Stimulated activated CD4-positive, alpha-beta T cell treated with anti-CD3 and anti-CD28 coated beads, TNF-alpha, amount 100 ng/mL, for 4 hours (primary cell): ENCODE measurements around the gene MAD2L2.

Source experiments
- DNase-seq, 3 experiments: peaks; one replicate each; pipeline ENCODE4 v3.0.0-alpha.2; 2020; ENCODE audit warnings: low read depth in 3 of 3

Gene MAD2L2

GRCh38 chr1:11653101-11653860, 27.7 kb downstream of the MAD2L2 start:
- DNase-seq = no peak

DNA sequence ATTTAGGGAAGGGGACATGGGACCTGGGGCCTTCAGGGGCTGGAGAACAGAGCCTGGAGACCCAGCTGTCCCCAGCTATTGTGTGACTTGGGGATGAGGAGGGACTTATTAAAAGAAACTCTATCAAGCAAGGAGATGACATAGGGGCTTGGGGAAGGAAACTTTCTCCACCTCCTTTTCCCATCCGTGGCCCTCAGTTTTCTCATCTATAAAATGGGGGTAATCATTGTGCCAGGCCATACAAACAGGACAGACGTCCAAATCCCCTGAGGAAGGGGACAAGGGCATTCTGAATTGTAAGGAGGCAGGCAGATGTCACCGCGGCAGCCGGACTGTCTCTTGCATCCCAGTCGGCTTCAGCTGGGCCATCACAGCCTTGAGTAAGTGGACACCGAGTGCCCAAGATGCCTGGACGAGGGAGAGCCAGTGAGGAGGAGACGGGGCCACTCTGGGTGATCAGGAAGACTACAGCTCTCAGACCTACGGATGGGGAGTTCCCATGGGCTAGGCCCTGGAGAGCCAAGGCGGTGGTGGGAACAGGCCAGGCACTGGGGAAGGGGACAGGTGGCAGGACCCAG, 28.7 kb downstream of the MAD2L2 start:
- DNase-seq = no peak

DNA sequence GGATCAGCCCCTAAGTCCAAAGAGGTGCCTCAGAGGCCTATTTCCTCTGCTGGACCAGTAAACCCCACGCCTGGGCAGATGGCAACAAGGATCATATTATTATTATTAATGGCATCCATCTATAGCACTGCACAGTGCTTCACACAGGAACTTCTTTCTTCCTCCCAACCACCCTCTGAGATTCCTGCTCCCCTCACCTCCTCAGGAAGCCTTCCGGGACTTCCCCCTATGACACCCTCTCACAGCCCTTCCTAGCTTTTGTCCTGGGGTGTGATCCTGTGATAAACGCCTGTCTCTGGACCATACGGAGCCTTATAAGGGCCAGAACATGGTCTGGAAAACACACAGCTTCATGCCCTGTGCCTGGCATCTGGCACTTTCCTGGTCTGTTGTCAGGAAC, 29.9 kb downstream of the MAD2L2 start:
- DNase-seq = no peak

GRCh38 chr1:11650331-11650991, 30.5 kb downstream of the MAD2L2 start:
- peak; percentile 48 to 56 (median 54) for DNase-seq

GRCh38 chr1:11649624-11650330, 31.2 kb downstream of the MAD2L2 start:
- DNase-seq = no peak

DNA sequence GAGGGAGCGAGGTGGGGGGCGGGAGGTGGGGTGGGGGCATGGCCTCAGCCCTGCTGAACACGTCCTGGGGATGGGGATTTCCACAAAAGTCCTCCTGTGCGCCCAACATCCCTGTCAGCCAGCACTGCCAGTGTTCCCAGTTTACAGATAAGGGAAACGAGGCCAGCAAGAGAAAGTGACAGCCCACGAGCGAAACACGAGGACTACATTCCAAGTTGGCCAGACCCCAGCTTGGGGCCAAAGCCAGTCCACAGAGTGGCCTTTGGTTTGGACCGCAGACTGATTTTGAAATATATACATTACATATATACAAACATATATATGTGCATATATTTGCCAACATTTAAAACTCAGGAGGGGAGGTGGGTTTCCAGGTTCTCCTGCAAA, 31.7 kb downstream of the MAD2L2 start:
- DNase-seq = no peak

DNA sequence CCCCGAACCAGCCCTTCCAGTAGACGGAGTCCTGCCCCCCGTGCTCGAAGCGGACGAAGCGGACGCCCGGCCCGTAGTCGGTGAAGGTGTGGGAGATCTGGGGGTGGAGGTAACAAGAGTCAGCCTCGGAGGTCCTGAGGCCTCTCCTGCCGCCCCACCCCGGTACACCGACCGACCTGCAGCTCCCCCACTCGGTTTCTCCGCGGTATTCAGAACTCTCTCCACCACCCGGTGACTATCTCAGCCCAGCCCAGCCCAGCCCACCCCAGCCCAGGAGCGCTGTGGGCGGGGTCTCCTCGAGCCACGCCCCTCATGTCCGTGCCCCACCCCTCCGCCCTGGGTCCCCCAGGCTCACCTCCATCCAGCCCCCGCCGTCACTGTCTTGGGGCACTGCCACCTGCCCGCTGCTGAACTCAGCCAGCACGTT, 32.2 kb downstream of the MAD2L2 start:
- peak in 1 of 3 experiments; percentile 27 for DNase-seq

DNA sequence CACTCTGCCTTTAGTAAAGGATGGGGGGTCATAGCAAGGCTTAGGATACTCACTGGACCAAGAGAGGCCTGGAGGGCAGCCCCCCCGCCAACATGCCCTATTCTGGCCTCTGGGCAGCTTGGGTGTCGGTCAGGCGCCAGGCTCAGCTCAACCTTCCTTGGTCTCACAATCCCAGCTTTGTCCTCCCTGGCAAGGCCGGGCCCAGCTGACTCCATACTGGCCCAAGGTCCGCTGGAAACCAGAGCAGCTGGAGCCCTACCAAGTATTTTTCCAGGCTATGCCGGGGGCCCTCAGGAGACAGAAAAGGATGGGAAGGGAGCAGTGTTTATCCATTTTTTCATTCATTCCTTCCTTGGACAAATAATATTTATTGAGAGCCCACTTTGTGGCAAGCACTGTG, 32.9 kb downstream of the MAD2L2 start:
- no peak for DNase-seq

DNA sequence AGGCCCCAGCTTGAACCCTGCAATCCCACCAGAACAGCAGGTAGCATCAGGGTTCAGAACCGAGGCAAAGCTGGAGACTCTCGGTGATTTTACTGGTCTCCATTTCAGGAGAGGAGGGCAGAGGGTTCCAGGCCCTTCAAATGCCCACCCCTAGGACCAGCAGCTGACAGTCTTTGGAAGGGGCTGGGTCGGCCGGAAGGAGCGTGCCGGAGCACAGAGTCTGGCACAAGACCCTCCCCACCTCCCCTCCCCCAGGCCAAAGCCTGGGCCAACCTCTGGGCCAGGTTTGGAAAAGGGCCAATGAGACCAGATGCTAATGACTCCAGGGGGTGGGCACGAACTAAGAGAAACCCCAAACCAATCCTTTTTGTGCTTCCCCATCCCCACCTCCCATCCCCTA, 33.6 kb downstream of the MAD2L2 start:
- DNase-seq = no peak

- no peak for DNase-seq
These were observed 34.6 kb downstream of the MAD2L2 start for GRCh38 chr1:11646317-11646716.

DNA sequence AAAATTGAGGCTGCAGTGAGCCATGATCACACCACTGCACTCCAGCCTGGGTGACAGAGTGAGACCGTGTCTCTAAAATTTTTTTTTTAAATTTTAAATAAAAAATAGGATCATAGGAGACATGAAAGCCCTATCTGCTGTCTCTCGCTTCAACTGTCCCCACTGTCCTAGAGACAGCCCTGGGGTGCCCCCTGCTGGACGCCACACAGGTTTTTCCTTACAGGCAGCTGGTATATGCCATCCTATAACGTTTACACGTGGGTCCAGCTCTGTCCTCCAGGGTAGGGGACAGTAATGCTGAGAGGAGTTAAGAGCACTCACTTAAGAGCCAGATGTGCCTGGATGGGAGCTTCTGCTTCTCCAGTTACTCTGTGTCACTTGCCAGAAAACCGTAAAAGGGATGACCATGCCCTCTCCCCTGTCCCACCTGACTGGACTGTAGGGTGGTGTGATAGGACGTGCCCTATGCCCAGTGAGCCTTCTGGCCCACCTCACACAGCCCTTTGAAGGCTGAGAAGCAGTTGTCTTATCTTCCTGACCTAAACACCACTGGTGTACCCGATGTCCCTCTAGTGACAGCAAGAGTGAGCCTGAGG, 35.2 kb downstream of the MAD2L2 start:
- peak; percentile 60 to 77 (median 61) for DNase-seq

- DNase-seq = no peak
These were observed 35.7 kb downstream of the MAD2L2 start for GRCh38 chr1:11645270-11645669.

- no peak for DNase-seq
These were observed 37.2 kb downstream of the MAD2L2 start for GRCh38 chr1:11643782-11644181.

DNA sequence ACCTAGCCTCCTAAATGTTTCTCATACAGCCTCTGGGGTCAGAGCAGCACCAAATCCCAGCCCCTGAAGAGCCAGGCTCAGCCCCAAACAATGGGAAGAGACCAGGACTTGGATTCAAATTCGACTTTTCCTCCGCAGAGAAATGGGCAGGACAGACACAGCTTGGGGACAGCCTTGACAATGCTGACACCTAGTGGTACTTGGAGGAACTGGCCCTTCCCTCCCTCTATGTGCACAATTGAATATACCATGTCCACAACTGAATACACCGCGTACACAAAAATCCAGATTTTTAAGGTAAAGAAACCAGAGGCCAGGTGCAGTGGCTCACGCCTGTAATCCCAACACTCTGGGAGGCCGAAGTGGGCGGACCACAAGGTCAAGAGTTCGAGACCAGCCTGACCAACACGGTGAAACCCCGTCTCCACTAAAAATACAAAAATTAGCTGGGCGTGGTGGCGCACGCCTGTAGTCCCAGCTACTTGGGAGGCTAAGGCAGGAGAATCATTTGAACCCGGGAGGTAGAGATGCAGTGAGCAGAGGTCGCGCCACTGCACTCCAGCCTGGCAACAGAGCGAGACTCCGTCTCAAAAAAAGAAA, 38.4 kb downstream of the MAD2L2 start:
- peak; percentile 40 to 53 (median 47) for DNase-seq

- no peak for DNase-seq
These were observed 39.1 kb downstream of the MAD2L2 start for GRCh38 chr1:11641776-11642305.

DNA sequence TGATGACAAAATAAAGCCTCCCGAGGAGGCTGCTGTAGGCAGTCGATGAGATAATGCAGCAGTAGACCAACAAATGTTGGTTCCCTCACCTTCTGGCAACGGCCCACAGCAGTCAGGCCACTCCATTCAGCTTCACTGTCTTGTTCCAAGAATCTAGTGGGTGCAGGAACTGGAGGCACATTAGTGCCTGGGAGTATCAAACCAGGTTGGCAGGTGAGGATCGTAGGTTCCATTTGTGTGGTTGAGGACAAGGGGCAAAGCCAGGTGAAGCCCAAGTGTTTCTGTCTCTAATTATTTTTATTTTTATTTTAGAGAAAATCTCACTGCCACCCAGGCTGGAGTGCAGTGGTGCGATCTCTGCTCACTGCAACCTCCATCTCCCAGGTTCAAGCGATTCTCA, 40.0 kb downstream of the MAD2L2 start:
- no peak for DNase-seq

DNA sequence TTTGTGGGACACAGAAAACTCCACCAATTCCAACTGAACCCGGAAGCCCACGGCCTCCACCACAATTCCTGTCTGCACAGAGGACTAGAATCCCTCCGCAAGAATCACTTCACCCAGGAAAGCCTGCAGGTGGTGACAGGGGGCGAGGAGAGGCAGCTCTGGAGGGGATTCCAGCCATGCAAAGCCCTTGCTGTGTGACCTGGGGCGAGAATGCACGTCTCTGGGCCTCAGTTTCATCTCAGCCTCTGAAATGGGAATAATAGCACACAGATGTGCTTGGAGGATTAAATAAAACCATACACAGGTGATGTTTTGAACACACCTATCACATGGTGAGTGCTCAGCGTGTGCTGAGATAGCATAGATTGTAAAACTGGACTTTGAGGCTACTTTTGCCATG, 40.8 kb downstream of the MAD2L2 start:
- no peak for DNase-seq

GRCh38 chr1:11639372-11639771, 41.6 kb downstream of the MAD2L2 start:
- no peak for DNase-seq

DNA sequence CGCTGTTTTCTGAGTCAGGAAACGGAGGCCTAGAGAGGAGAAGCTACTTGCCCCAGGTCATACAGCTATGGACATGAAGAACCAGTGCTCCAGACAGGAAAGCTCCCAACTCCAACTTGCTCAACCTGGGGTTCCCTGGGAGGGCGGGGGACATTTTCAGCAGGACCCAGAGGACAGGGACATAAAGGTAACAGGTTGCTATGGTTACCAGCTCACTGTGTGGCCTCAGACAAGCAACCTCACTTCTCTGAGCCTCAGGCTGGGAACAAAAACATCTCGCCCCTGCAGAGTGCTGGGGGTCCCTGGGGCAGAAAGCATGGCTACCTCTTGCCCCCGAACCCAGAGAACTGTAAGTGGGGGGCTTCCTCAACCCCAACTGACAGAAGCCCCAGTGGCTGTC, 42.8 kb downstream of the MAD2L2 start:
- no peak for DNase-seq

DNA sequence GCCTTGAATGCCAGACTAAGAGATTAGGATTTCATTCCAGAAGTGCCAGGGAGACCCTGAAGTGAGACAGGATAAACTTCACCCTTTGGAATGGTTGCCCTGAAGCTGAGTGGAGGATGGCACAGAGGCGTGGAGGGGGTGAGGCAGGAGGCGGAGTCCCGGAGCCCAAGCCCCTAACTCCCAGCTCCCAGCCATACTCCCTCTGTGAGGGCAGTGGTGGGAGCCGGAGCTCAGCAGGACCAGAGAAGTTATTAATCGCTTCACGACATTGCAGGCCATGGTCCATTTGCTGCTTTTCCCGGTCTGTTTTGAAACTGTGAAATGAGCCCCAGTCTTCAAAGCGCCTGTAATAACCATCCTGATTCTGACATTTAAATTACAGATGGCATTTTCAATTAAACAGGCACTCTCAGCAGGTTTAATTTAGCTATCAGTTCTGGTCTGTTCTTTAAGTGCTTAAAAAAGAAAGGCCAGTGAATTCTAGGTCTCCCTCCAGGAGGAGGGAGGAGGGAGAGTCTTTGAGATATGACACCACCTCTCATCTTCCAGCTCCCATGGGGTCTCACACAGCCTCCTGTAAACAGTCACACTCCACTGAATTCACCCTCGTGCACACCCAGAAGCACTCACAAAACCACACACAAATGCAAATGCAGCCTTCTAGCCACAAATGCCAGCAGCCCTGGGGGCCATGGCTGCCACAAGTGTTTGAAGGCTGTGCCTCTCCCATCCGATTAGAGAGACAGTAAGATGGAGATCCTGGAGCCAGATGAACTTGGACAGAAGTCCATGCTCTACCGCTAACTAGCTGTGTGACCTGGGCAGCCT, 46.4 kb downstream of the MAD2L2 start:
- no peak for DNase-seq
